ENCODE results near the gene FUBP3. TPM values are rescaled to one million over a fixed set of nuclear protein-coding genes. Genes with fewer than 3 reads are reported as not detected.
A peak's percentile ranks its signal among the peaks of the same experiment; 100 is the strongest.

The FUBP3 gene
- total RNA-seq, 6 experiments from 2014 or later: 60.6 to 65.9 (median 63.1) TPM

DNA sequence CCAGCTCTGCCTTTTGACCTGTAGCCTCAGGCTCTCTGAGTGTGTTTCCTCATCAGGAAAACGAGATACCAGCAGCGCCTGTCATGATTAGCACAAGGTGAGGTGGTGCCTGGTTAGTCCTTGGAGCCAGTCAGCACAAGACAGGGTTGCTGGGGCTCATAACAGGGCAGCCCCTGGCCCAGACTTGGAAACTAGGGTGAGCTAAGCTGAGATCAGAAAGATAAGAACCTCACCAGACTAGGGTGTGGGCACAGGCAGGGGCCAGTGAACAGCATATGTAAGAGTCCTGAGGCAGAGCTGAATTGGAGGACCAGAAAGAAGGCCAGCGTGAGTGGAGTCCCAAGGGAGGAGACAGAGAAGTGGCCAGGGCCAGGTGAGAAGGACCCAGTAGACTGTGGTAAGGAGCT is 42.7 kb upstream of the FUBP3 start:
- H3K27ac Mint-ChIP-seq: no peak overlapping the region
- peaks cover 41% of the 10 kb centered on the region for H3K4me1 Mint-ChIP-seq (ENCODE audit: low read depth)
- TF ChIP-seq CTCF (IDR thresholded peaks at IDR 0.05): no peak
- no peak for DNase-seq
- H3K9me3 Mint-ChIP-seq: no peaks in the 10 kb centered on the region
- H3K27me3 Mint-ChIP-seq (ENCODE audit: insufficient read depth): peaks cover 30% of the 10 kb centered on the region
- H3K4me3 Mint-ChIP-seq: no peak overlapping the region
- H3K36me3 Mint-ChIP-seq (ENCODE audit: low read depth): no peaks in the 10 kb centered on the region

- TF ChIP-seq CTCF (IDR thresholded peaks at IDR 0.05): no peak
- H3K27ac Mint-ChIP-seq: no peak overlapping the region
- no peaks in the 10 kb centered on the region for H3K36me3 Mint-ChIP-seq (ENCODE audit: low read depth)
- no peak overlapping the region for H3K4me3 Mint-ChIP-seq
- no peaks in the 10 kb centered on the region for H3K9me3 Mint-ChIP-seq
- H3K27me3 Mint-ChIP-seq (ENCODE audit: insufficient read depth): peaks cover 29% of the 10 kb centered on the region
- no peak for DNase-seq
- peaks cover 41% of the 10 kb centered on the region for H3K4me1 Mint-ChIP-seq (ENCODE audit: low read depth)
Observed at GRCh38 chr9:130537346-130538050, 41.9 kb upstream of the FUBP3 start.

DNA sequence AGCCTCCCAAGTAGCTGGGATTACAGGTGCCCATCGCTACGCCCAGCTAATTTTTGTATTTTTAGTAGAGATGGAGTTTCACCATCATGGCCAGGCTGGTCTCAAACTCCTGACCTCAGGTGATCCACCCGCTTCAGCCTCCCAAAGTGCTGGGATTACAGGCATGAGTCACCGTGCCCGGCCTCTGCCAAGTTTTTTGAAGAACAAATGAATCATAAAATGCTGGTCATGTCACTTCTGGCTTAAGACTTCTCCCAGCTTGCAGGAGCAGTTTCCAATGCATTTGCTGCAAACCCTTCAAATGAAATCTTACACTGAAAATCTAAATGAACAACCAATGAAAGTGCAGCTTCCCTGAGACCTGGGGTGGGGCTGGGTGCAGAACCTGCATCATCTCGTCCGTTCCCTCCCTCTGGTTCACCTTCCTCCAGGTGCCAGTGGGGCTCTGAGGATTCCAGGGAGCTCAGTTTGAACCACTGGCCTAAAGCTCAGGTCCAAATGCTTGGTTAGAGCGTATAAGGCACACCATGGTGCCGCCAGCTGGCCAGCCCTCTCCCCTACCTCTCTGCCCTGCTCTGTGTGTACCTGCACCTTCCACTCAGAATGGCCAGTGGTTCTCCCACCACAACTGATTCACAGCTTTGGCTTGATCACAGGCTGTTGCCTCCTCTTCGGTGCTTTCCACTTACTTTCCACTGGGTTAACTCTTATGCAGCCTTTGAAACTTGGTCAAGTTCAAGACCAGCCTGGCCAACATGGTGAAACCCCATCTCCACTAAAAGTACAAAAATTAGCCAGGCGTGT is 39.8 kb upstream of the FUBP3 start:
- Mint-ChIP-seq H3K36me3 (ENCODE audit: low read depth) (no peaks in the 10 kb centered on the region), H3K27me3 (ENCODE audit: insufficient read depth) (peaks cover 33% of the 10 kb centered on the region), H3K4me1 (ENCODE audit: low read depth) (peaks cover 41% of the 10 kb centered on the region), H3K27ac (no peak overlapping the region), H3K4me3 (no peak overlapping the region), H3K9me3 (no peaks in the 10 kb centered on the region)
- TF ChIP-seq CTCF (IDR thresholded peaks at IDR 0.05): no peak
- DNase-seq: peak; percentile 63

DNA sequence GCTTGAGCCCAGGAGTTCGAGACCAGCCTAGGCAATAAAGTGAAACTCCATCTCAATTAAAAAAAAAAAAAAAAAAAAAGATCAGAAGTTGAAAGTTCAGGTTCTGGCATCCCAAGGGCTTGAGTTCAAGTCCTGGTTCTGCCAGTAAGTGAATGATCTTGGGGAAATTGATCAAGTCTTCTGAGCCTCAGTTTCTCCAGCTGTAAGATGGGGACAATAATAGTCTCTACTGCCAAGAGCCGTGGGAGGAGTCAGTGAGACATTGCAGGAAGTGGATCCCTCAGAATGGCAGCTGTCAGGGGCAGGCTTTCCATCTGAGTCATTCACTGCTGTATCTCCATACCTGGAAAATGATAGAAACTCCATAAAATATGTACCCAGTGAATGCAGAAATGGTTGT is 37.8 kb upstream of the FUBP3 start:
- DNase-seq: no peak
- H3K27ac Mint-ChIP-seq: no peak overlapping the region
- H3K4me3 Mint-ChIP-seq: no peak overlapping the region
- no peaks in the 10 kb centered on the region for H3K36me3 Mint-ChIP-seq (ENCODE audit: low read depth)
- no peak for TF ChIP-seq CTCF (IDR thresholded peaks at IDR 0.05)
- H3K4me1 Mint-ChIP-seq (ENCODE audit: low read depth): peaks cover 32% of the 10 kb centered on the region
- no peaks in the 10 kb centered on the region for H3K9me3 Mint-ChIP-seq
- peaks cover 28% of the 10 kb centered on the region for H3K27me3 Mint-ChIP-seq (ENCODE audit: insufficient read depth)

GRCh38 chr9:130542038-130542437 is 37.3 kb upstream of the FUBP3 start:
- H3K27ac Mint-ChIP-seq: no peak overlapping the region
- no peaks in the 10 kb centered on the region for H3K9me3 Mint-ChIP-seq
- no peak overlapping the region for H3K4me3 Mint-ChIP-seq
- H3K36me3 Mint-ChIP-seq (ENCODE audit: low read depth): no peaks in the 10 kb centered on the region
- TF ChIP-seq CTCF (IDR thresholded peaks at IDR 0.05): no peak
- peaks cover 27% of the 10 kb centered on the region for H3K4me1 Mint-ChIP-seq (ENCODE audit: low read depth)
- peaks cover 32% of the 10 kb centered on the region for H3K27me3 Mint-ChIP-seq (ENCODE audit: insufficient read depth)
- DNase-seq: no peak

Measured in HFFc6 (cell line).